Spleen (tissue), 11 donors: ENCODE measurements around the gene CTTNBP2NL. TPM values are rescaled to one million over a fixed set of nuclear protein-coding genes. Genes with fewer than 3 reads are reported as not detected.

Experiments
- DNase-seq: peaks from one replicate; pipeline ENCODE4 v3.0.0-alpha.2; 2020
- H3K27ac ChIP-seq, 8 donors: fragments of 200-600 bp; sonication (generic) in 7 of 8; 1 replicate in 4 of 8; 2 replicates in 4 of 8; pipeline versions ENCODE4 v1.5.0 to v1.8.0; 2016 to 2021; ENCODE audit warnings: inconsistent platforms in 4 of 8, mild to moderate bottlenecking in 4 of 8, moderate library complexity in 1 of 8
- H3K27me3 ChIP-seq, 7 donors: fragments of 200-600 bp; sonication (generic) in 6 of 7; replicated peaks in 1 of 7; 1 replicate in 4 of 7; 2 replicates in 3 of 7; pipeline versions ENCODE4 v1.5.0 to v1.8.0; 2016 to 2021; ENCODE audit warnings: inconsistent platforms in 3 of 7, mild to moderate bottlenecking in 1 of 7
- H3K36me3 ChIP-seq, 6 donors: fragments of 200-600 bp; sonication (generic) in 5 of 6; 1 replicate in 4 of 6; 2 replicates in 2 of 6; pipeline versions ENCODE4 v1.5.0 to v1.8.0; 2016 to 2021; ENCODE audit warnings: inconsistent platforms in 2 of 6
- H3K4me1 ChIP-seq, 6 donors: fragments of 200-600 bp; sonication (generic) in 5 of 6; 1 replicate in 3 of 6; 2 replicates in 3 of 6; pipeline versions ENCODE4 v1.5.0 to v1.8.0; 2016 to 2021; ENCODE audit warnings: inconsistent platforms in 3 of 6
- H3K4me3 ChIP-seq, 8 donors: fragments of 200-600 bp; sonication (generic) in 7 of 8; 1 replicate in 4 of 8; 2 replicates in 4 of 8; pipeline versions ENCODE4 v1.5.0 to v1.8.0; 2016 to 2021; ENCODE audit warnings: inconsistent platforms in 4 of 8, mild to moderate bottlenecking in 4 of 8, moderate library complexity in 2 of 8
- H3K9me3 ChIP-seq, 8 donors: fragments of 200-600 bp; sonication (generic) in 7 of 8; 1 replicate in 4 of 8; 2 replicates in 4 of 8; pipeline versions ENCODE4 v1.5.0 to v1.8.0; 2016 to 2021; ENCODE audit warnings: inconsistent platforms in 4 of 8
- POLR2A ChIP-seq, 3 donors: fragments of 450-650 bp; IDR thresholded peaks; one replicate each; pipeline ENCODE4 v1.5.1; 2017; ENCODE audit warnings: antibody characterized with exemption in 3 of 3, mild to moderate bottlenecking in 1 of 3
- POLR2AphosphoS5 ChIP-seq, 3 donors: sonication (generic); formaldehyde crosslinking; IDR thresholded peaks; one replicate each; pipeline ENCODE4 v1.5.1; 2017; ENCODE audit warnings: antibody characterized with exemption in 3 of 3
- WGBS, 5 donors: extraction: QIAGEN DNeasy Blood & Tissue Kit in 3 of 5; methylation state at CpG; one replicate each; pipeline versions ENCODE4 v1.1.5 to v1.1.7; 2013 to 2018; 5-methylcytosine and 5-hydroxymethylcytosine counted together
- intact Hi-C: fragments of 100-400 bp; cut with DNase I; formaldehyde crosslinking; loops from one replicate; pipeline ENCODE4 v1.15.0; 2023; ENCODE audit warnings: low total_unique reads
- polyA plus RNA-seq, 3 donors: library from polyadenylated mRNA; stranded (reverse); fragments of 200-250 nt; gene quantifications; one replicate each; pipeline ENCODE4 v1.2.1, GENCODE V29; 2013
- total RNA-seq, 7 donors: library from RNA; depleted of rRNA in 3 of 7; stranded (reverse); fragments of >200 nt in 3 of 7; fragmentation: NEBNext Ultra II Directional in 4 of 7; extraction: Animal tissue kit (Norgen Biotek cat#: 25700) in 4 of 7; gene quantifications; one replicate each; pipeline versions ENCODE4 v1.1.0 to v1.2.1, GENCODE V29; 2016 to 2021
- TF ChIP-seq, protein P1 (sequence below), 11 experiments: fragments of 200-600 bp in 7 of 11; fragments of 450-650 bp in 4 of 11; sonication (generic) in 4 of 11; IDR thresholded peaks in 8 of 11; conservative IDR thresholded peaks in 3 of 11; 1 replicate in 7 of 11; 2 replicates in 4 of 11; pipeline versions ENCODE4 v1.4.0 to v1.8.0; 2016 to 2021; ENCODE audit warnings: antibody characterized with exemption in 11 of 11, inconsistent platforms in 4 of 11, mild to moderate bottlenecking in 1 of 11
- donor health status: healthy with polysubstance abuse.
- donor health status: DM: no; HTN: no; CAD: no; lungs with moderate emphysema.
- donor health status: DM: no; HTN: no; CAD: no.
- donor health status: Bipolar disorder and iron deficiency.
- donor health status: healthy.
- donor health status: DM: no; HTN: no; CAD: no.
- donor health status: DM: yes; HTN: yes; CAD: no.

Gene CTTNBP2NL
- total and polyA plus RNA-seq, 10 donors = 1.9 to 48.1 (median 24.0) TPM

DNA sequence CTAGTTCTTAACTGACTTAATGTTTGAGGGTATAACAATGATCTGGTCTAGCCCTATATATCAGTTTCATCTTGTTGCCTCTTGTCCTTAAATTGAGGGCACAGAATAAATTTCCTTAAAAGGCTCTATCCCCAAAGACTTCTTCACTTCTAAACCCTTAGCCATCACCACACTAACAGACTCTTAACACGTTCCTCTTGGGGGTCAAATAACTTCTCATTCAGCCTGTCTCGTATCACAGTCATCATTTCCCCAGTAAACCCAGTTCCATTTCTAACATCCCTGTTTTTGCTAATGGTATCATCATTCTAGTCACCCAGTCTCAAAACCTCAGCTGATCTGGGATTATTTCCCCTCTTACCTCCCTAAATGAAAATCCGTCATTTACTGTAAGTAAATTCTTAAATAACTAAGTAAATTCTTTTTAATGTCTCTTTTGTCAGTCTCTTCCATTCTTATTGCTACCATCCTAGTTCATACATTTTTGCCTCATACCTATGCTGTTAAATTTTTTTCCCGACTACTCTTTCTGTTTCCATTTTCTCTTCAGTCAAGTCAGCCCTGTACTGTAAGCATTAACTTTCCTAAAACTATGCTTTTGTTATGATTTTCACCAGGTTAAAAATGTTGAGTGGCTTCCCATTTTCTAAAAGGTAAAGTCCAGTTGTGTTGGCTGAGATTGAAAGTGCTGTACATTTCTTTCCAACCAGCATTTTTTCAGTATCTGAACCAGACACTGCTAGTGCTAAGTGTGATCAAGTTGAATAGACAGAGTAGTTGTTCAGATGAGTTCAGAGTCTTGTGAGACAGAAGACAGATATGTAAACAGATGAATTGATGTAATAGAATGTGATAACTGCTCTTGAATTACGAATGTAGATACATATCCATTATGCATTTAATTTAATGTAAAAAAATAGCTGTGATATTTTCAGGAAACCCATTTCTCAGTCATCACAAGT, 6.9 kb downstream of the CTTNBP2NL start:
- no peaks in the 10 kb centered on the region for H3K27me3 ChIP-seq
- TF ChIP-seq POLR2AphosphoS5 (IDR thresholded peaks at IDR 0.05) (no peak), POLR2A (IDR thresholded peaks at IDR 0.05) (no peak)
- TF ChIP-seq, protein P1, sequence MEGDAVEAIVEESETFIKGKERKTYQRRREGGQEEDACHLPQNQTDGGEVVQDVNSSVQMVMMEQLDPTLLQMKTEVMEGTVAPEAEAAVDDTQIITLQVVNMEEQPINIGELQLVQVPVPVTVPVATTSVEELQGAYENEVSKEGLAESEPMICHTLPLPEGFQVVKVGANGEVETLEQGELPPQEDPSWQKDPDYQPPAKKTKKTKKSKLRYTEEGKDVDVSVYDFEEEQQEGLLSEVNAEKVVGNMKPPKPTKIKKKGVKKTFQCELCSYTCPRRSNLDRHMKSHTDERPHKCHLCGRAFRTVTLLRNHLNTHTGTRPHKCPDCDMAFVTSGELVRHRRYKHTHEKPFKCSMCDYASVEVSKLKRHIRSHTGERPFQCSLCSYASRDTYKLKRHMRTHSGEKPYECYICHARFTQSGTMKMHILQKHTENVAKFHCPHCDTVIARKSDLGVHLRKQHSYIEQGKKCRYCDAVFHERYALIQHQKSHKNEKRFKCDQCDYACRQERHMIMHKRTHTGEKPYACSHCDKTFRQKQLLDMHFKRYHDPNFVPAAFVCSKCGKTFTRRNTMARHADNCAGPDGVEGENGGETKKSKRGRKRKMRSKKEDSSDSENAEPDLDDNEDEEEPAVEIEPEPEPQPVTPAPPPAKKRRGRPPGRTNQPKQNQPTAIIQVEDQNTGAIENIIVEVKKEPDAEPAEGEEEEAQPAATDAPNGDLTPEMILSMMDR (IDR thresholded peaks at IDR 0.05 in 8 of 11, conservative IDR thresholded peaks at IDR 0.05 in 3 of 11) = no peak
- intact Hi-C loops = no loop called here
- H3K4me3 ChIP-seq = no peak overlapping the region
- H3K4me1 ChIP-seq = peaks cover 6 to 46% (median 21%) of the 10 kb centered on the region in 6 donors
- 56 to 85% (median 82%) methylated on average over 5 of the region's 5 CpGs for WGBS, 5 donors
- H3K27ac ChIP-seq = peak overlapping the region in 1 of 8 donors; percentile 39
- H3K36me3 ChIP-seq = no peaks in the 10 kb centered on the region
- no peaks in the 10 kb centered on the region for H3K9me3 ChIP-seq
- no peak for DNase-seq

DNA sequence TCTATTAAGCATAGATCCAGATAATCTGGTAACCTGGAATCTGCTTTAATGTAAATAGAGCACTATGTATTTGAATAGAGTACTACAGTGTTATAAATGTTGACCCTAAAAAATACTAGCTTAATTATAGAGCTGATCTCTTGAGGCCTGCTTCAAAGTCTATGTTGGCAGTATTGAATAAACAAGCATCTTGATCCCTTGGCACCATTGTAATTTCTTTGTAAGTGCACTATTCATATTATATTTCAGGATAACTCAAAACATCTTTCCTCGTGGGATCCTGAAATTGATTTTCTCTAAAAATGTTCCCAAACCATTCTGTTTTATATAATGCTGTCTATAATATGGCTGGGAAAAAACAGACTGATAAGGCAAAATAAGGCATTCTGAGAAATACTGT, 10.8 kb downstream of the CTTNBP2NL start:
- WGBS, 5 donors = 81 to 97% (median 90%) methylated on average over 1 of the region's 1 CpG
- Histone ChIP-seq H3K4me3 (no peak overlapping the region), H3K36me3 (peaks cover 0 to 2% (median 0%) of the 10 kb centered on the region in 6 donors), H3K27ac (no peak overlapping the region), H3K27me3 (no peaks in the 10 kb centered on the region), H3K4me1 (peaks cover 0 to 17% (median 6%) of the 10 kb centered on the region in 6 donors), H3K9me3 (no peaks in the 10 kb centered on the region)
- intact Hi-C loops = no loop called here
- no peak for TF ChIP-seq POLR2A (IDR thresholded peaks at IDR 0.05)
- no peak for TF ChIP-seq POLR2AphosphoS5 (IDR thresholded peaks at IDR 0.05)
- TF ChIP-seq, protein P1 (IDR thresholded peaks at IDR 0.05 in 8 of 11, conservative IDR thresholded peaks at IDR 0.05 in 3 of 11) = no peak
- DNase-seq = no peak

DNA sequence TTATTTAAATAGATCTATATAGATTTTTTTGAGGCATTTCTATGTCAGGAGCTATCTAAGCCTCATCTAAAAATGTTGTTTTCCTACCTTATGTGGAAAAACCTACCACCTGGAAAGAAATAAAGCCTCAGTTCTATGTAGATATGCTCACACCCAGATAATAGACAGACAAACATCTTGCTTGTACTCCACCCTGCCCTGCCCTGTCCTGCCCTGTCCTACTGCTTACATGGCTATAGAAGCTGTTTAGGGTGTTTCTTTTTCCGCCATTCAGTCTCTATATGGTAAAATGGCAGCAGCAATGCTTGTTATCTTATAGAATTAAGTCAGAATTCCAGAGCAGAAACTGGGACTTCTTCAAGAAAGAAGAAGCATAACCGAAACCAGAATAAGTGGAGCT, 13.4 kb downstream of the CTTNBP2NL start:
- H3K36me3 ChIP-seq = peaks cover 0 to 26% (median 0%) of the 10 kb centered on the region in 6 donors
- H3K27ac ChIP-seq = no peak overlapping the region
- peaks cover 0 to 2% (median 0%) of the 10 kb centered on the region in 6 donors for H3K4me1 ChIP-seq
- TF ChIP-seq, protein P1 (IDR thresholded peaks at IDR 0.05 in 8 of 11, conservative IDR thresholded peaks at IDR 0.05 in 3 of 11) = no peak
- TF ChIP-seq POLR2A (IDR thresholded peaks at IDR 0.05) = no peak
- no peak for TF ChIP-seq POLR2AphosphoS5 (IDR thresholded peaks at IDR 0.05)
- intact Hi-C loops = no loop called here
- H3K27me3 ChIP-seq = no peaks in the 10 kb centered on the region
- 88 to 97% (median 95%) methylated on average over 2 of the region's 2 CpGs for WGBS, 5 donors
- H3K4me3 ChIP-seq = no peak overlapping the region
- no peak for DNase-seq
- H3K9me3 ChIP-seq = no peaks in the 10 kb centered on the region

DNA sequence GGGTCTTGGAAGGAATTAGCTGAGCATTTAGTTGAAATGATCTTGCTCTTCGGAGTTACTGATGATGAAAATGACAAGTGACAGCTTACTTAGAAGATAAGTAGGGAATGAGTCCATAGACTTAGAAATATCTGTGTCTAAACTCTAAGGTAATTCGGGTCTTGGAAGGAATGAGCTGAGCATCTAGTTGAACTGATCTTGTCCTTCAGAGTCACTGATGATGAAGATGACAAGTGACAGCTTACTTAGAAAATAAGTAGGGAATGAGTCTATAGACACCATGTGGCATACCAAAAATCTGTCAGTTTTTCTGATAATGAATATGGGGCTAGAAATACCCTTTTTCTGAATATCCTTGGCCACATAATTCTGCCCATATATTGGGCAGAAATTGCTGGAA, 14.7 kb downstream of the CTTNBP2NL start:
- H3K36me3 ChIP-seq = peaks cover 0 to 34% (median 0%) of the 10 kb centered on the region in 6 donors
- no peak overlapping the region for H3K27ac ChIP-seq
- TF ChIP-seq POLR2AphosphoS5 (IDR thresholded peaks at IDR 0.05) (no peak), POLR2A (IDR thresholded peaks at IDR 0.05) (no peak)
- TF ChIP-seq, protein P1 (IDR thresholded peaks at IDR 0.05 in 8 of 11, conservative IDR thresholded peaks at IDR 0.05 in 3 of 11) = no peak
- intact Hi-C loops = no loop called here
- H3K4me3 ChIP-seq = no peak overlapping the region
- no peaks in the 10 kb centered on the region for H3K27me3 ChIP-seq
- 61 to 86% (median 78%) methylated on average over 2 of the region's 2 CpGs for WGBS, 5 donors
- H3K9me3 ChIP-seq = no peaks in the 10 kb centered on the region
- no peak for DNase-seq
- peaks cover 0 to 2% (median 0%) of the 10 kb centered on the region in 6 donors for H3K4me1 ChIP-seq
